SK-N-SH (cell line): ENCODE measurements around the gene STAT1. TPM values are rescaled to one million over a fixed set of nuclear protein-coding genes. Genes with fewer than 3 reads are reported as not detected.

Experiments
- CTCF ChIA-PET: fragments of 300-600, 350-600 bp; formaldehyde crosslinking; extraction: SDS; loops from one replicate; lab custom pipeline; 2021; lab: Yijun Ruan, JAX
- POLR2A ChIA-PET: fragments of 350-600 bp; sonication (Branson Sonifier 250); formaldehyde crosslinking; extraction: SDS; loops from one replicate; lab custom pipeline; 2020; ENCODE audit warnings: antibody characterized with exemption, inconsistent platforms; lab: Yijun Ruan, JAX
- DNase-seq: peaks from one replicate; pipeline ENCODE4 v3.0.0; 2012
- H2AFZ ChIP-seq: fragments of 200-600 bp; sonication (generic); 2 replicates; pipeline ENCODE4 v1.8.1; 2016; ENCODE audit warnings: antibody characterized with exemption, mild to moderate bottlenecking, low read depth
- H3F3A ChIP-seq: fragments of 200-600 bp; sonication (generic); replicated peaks from 2 replicates; pipeline ENCODE3; 2016; ENCODE audit warnings: antibody characterized with exemption, mild to moderate bottlenecking; ENCODE audit not compliant: insufficient read depth
- H3K27ac ChIP-seq, 2 experiments: fragments of 200-500 bp in 1 of 2; fragments of 200-600 bp in 1 of 2; sonication (Bioruptor generic) in 1 of 2; sonication (generic), shearing (Covaris generic) in 1 of 2; 2 replicates each; pipeline versions ENCODE4 v1.5.1 to v1.6.1; 2014 to 2016; ENCODE audit warnings: low read depth in 2 of 2, inconsistent platforms in 1 of 2, low read length in 1 of 2, mild to moderate bottlenecking in 1 of 2, mixed read lengths in 1 of 2
- H3K27me3 ChIP-seq: fragments of 200-600 bp; sonication (generic), shearing (Covaris generic); 2 replicates; pipeline ENCODE4 v1.6.1; 2016; ENCODE audit warnings: mixed run types; ENCODE audit not compliant: insufficient read depth
- H3K36me3 ChIP-seq, 2 experiments: fragments of 200-500 bp in 1 of 2; fragments of 200-600 bp in 1 of 2; sonication (Bioruptor generic) in 1 of 2; sonication (generic) in 1 of 2; replicated peaks in 1 of 2; 2 replicates each; pipeline versions ENCODE3 to v1.5.1; 2014 to 2016; ENCODE audit warnings: low read length in 1 of 2, mild to moderate bottlenecking in 1 of 2; ENCODE audit not compliant: insufficient read depth in 2 of 2, control insufficient read depth in 1 of 2
- H3K4me1 ChIP-seq, 2 experiments: fragments of 200-500 bp in 1 of 2; fragments of 200-600 bp in 1 of 2; sonication (Bioruptor generic) in 1 of 2; sonication (generic), shearing (Covaris generic) in 1 of 2; 2 replicates each; pipeline versions ENCODE4 v1.5.1 to v1.6.1; 2014 to 2016; ENCODE audit warnings: low read depth in 1 of 2, low read length in 1 of 2, mixed run types in 1 of 2; ENCODE audit not compliant: insufficient read depth in 2 of 2, control insufficient read depth in 1 of 2
- H3K4me2 ChIP-seq: fragments of 200-600 bp; sonication (generic), shearing (Covaris generic); 2 replicates; pipeline ENCODE4 v1.6.1; 2017; ENCODE audit warnings: mixed run types
- H3K4me3 ChIP-seq, 2 experiments: fragments of 200-500 bp in 1 of 2; fragments of 200-600 bp in 1 of 2; sonication (Bioruptor generic) in 1 of 2; sonication (generic), shearing (Covaris generic) in 1 of 2; 2 replicates each; pipeline versions ENCODE4 v1.5.1 to v1.8.1; 2014 to 2016; ENCODE audit warnings: low read depth in 2 of 2, inconsistent platforms in 1 of 2, low read length in 1 of 2, mild to moderate bottlenecking in 1 of 2, mixed read lengths in 1 of 2, moderate library complexity in 1 of 2
- H3K79me2 ChIP-seq: fragments of 200-600 bp; sonication (generic); 2 replicates; pipeline ENCODE4 v1.8.1; 2017; ENCODE audit warnings: mild to moderate bottlenecking; ENCODE audit not compliant: insufficient read depth
- H3K9ac ChIP-seq: fragments of 200-600 bp; sonication (generic); 2 replicates; pipeline ENCODE4 v1.6.1; 2017; ENCODE audit warnings: mixed run types
- H3K9me2 ChIP-seq: fragments of 200-600 bp; sonication (generic); 2 replicates; pipeline ENCODE4 v1.6.1; 2017; ENCODE audit warnings: mixed run types
- H3K9me3 ChIP-seq: fragments of 200-600 bp; sonication (generic); 2 replicates; pipeline ENCODE4 v1.6.1; 2017; ENCODE audit warnings: mixed run types, mild to moderate bottlenecking, moderate library complexity
- H4K20me1 ChIP-seq: fragments of 200-600 bp; sonication (generic); 2 replicates; pipeline ENCODE4 v1.6.1; 2017; ENCODE audit warnings: mild to moderate bottlenecking, mixed run types; ENCODE audit not compliant: insufficient read depth
- CHD2 ChIP-seq: fragments of 150-350 bp; IDR thresholded peaks from 2 replicates; pipeline ENCODE4 v1.6.1; 2018; ENCODE audit warnings: low read length; ENCODE audit not compliant: partially characterized antibody
- FOXM1 ChIP-seq: IDR thresholded peaks from 2 replicates; pipeline ENCODE4 v1.4.0; 2012; ENCODE audit warnings: low read depth, mild to moderate bottlenecking
- JUND ChIP-seq: IDR thresholded peaks from 2 replicates; pipeline ENCODE4 v1.4.0; 2012
- MAX ChIP-seq: IDR thresholded peaks from 2 replicates; pipeline ENCODE4 v1.4.0; 2012; ENCODE audit warnings: low read depth
- MXI1 ChIP-seq: IDR thresholded peaks from 2 replicates; pipeline ENCODE4 v1.6.1; 2012; ENCODE audit warnings: mild to moderate bottlenecking, low read depth, low read length, improper control_type of control experiment
- RAD21 ChIP-seq: IDR thresholded peaks from 2 replicates; pipeline ENCODE4 v1.6.1; 2012; ENCODE audit warnings: mild to moderate bottlenecking, low read length
- SMC3 ChIP-seq: IDR thresholded peaks from 2 replicates; pipeline ENCODE4 v1.6.1; 2012; ENCODE audit warnings: low read depth, low read length, improper control_type of control experiment
- WGBS: methylation state at CpG from one replicate; pipeline ENCODE4 v1.1.6; 2017; ENCODE audit warnings: low lambda C conversion rate; 5-methylcytosine and 5-hydroxymethylcytosine counted together
- polyA plus RNA-seq, 3 experiments: library from polyadenylated mRNA; depleted of rRNA; stranded (reverse); fragments of >200 nt; gene quantifications; 2 replicates each; pipeline ENCODE4 v1.2.3, GENCODE V29; 2012
- TF ChIP-seq, protein P1 (sequence below): fragments of 200-600 bp; sonication (generic); IDR thresholded peaks from 2 replicates; pipeline ENCODE4 v1.6.1; 2017; ENCODE audit warnings: antibody characterized with exemption, mild to moderate bottlenecking, moderate library complexity

The STAT1 gene
- polyA plus RNA-seq, 1 of the 3 experiments (the other 2 are of a cell fraction), result 22.1 TPM

DNA sequence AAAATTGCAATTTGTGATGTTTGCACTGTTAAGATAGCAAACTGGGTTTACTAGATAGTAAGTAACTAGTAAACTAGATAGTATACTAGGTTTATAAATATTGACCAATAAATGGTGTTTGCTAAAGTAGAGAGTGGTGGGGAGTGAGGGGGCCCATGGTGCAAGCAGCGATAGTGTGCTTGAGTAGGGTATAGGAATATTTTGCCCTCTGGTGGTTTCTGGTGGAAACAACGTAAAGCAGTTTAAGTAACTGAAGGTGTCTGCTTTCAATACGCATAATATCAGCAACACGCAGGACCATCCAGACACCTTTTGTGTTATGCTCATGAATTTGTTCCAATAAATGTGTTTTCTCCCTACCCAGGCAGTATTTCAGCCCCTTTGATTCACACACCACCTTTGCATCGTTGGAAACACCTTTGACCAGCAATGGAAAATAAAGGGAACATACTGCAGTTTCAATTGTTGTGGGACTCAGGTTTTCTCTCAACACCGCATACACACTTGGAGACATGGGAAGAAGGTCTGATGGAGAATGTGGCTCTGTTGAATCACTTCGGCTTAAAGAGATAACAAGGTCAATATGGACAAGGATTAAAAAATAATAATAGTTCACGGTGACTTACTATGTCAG lies 16.7 kb upstream of the STAT1 start:
- Histone ChIP-seq H3K79me2 (no peaks in the 10 kb centered on the region), H3K27me3 (no peaks in the 10 kb centered on the region), H3F3A (no peaks in the 10 kb centered on the region), H2AFZ (0 out of 2 replicates have a peak overlapping the region, but pooled peaks have one; percentile 3), H3K4me1 (no peaks in the 10 kb centered on the region; a peak in 1 of 4 replicates), H3K9me3 (no peaks in the 10 kb centered on the region), H4K20me1 (no peaks in the 10 kb centered on the region), H3K4me3 (no peak overlapping the region; a peak in 1 of 4 replicates), H3K36me3 (no peaks in the 10 kb centered on the region), H3K9ac (no peak overlapping the region), H3K9me2 (no peaks in the 10 kb centered on the region), H3K4me2 (no peak overlapping the region; the same call in 1 of the 2 replicates), H3K27ac (no peak overlapping the region)
- DNase-seq, result peak; percentile 57
- TF ChIP-seq, protein P1, sequence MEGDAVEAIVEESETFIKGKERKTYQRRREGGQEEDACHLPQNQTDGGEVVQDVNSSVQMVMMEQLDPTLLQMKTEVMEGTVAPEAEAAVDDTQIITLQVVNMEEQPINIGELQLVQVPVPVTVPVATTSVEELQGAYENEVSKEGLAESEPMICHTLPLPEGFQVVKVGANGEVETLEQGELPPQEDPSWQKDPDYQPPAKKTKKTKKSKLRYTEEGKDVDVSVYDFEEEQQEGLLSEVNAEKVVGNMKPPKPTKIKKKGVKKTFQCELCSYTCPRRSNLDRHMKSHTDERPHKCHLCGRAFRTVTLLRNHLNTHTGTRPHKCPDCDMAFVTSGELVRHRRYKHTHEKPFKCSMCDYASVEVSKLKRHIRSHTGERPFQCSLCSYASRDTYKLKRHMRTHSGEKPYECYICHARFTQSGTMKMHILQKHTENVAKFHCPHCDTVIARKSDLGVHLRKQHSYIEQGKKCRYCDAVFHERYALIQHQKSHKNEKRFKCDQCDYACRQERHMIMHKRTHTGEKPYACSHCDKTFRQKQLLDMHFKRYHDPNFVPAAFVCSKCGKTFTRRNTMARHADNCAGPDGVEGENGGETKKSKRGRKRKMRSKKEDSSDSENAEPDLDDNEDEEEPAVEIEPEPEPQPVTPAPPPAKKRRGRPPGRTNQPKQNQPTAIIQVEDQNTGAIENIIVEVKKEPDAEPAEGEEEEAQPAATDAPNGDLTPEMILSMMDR, result peak; percentile 73
- TF ChIP-seq JUND (no peak), MAX (no peak), SMC3 (peak; percentile 76), MXI1 (no peak), FOXM1 (no peak), RAD21 (peak; percentile 74)
- CTCF ChIA-PET, result interaction anchor here (0.7 to 1.4 kb wide), 4 partner anchors 20 to 678 kb away, joined by 3 to 4 read pairs (median 4); no protein-coding TSS in a partner anchor
- WGBS, result 44% methylated on average over 8 of the region's 8 CpGs
- POLR2A ChIA-PET, result no interaction called here

- no peak overlapping the region for H3K4me3 ChIP-seq
- H4K20me1 ChIP-seq, result no peaks in the 10 kb centered on the region
- CTCF ChIA-PET, result interaction anchor here (0.6 to 2.7 kb wide), 9 partner anchors 8 to 249 kb away, joined by 3 to 13 read pairs (median 3); no protein-coding TSS in a partner anchor
- TF ChIP-seq CHD2 (no peak), MXI1 (no peak)
- H3K79me2 ChIP-seq, result no peaks in the 10 kb centered on the region
- no peak overlapping the region for H3K27ac ChIP-seq
- no peak for DNase-seq
- 63% methylated on average over 10 of the region's 10 CpGs for WGBS
- H3K36me3 ChIP-seq, result no peaks in the 10 kb centered on the region
- POLR2A ChIA-PET, result no interaction called here
- H3K9ac ChIP-seq, result no peak overlapping the region
- no peaks in the 10 kb centered on the region for H3K9me3 ChIP-seq
- no peaks in the 10 kb centered on the region; a peak in 1 of 4 replicates for H3K4me1 ChIP-seq
- H3F3A ChIP-seq, result no peaks in the 10 kb centered on the region
- H3K27me3 ChIP-seq, result no peaks in the 10 kb centered on the region
- no peak overlapping the region for H2AFZ ChIP-seq
- H3K4me2 ChIP-seq, result no peak overlapping the region
- H3K9me2 ChIP-seq, result no peaks in the 10 kb centered on the region
Observed at GRCh38 chr2:191029280-191029950, 15.4 kb upstream of the STAT1 start.
